ENCODE measurements around the gene B3GALNT2. TPM values are rescaled to one million over a fixed set of nuclear protein-coding genes. Genes with fewer than 3 reads are reported as not detected.

The B3GALNT2 gene
- total RNA-seq, 2 experiments from 2014 or later = 10.6 to 10.7 TPM

GRCh38 chr1:235425357-235425756 lies 78.9 kb downstream of the B3GALNT2 start:
- peaks cover 3% of the 10 kb centered on the region for H3K36me3 Mint-ChIP-seq
- no peak for DNase-seq
- H3K4me1 Mint-ChIP-seq = peaks cover 23% of the 10 kb centered on the region
- no peaks in the 10 kb centered on the region for H3K27me3 Mint-ChIP-seq
- no peak for ATAC-seq (ENCODE audit: low read depth)
- H3K27ac Mint-ChIP-seq = no peak overlapping the region
- POLR2A ChIA-PET = no interaction called here
- H3K9me3 Mint-ChIP-seq = no peaks in the 10 kb centered on the region
- H3K4me3 Mint-ChIP-seq = no peak overlapping the region

- Mint-ChIP-seq H3K4me1 (peaks cover 23% of the 10 kb centered on the region), H3K4me3 (peak overlapping the region; percentile 15), H3K9me3 (no peaks in the 10 kb centered on the region), H3K36me3 (peaks cover 3% of the 10 kb centered on the region), H3K27me3 (no peaks in the 10 kb centered on the region), H3K27ac (no peak overlapping the region)
- ATAC-seq (ENCODE audit: low read depth) (no peak), DNase-seq (no peak)
- POLR2A ChIA-PET = interaction anchor here (0.6 kb wide), 1 partner anchor 1051 kb away, joined by 4 read pairs; no protein-coding TSS in a partner anchor
These were observed 80.2 kb downstream of the B3GALNT2 start for GRCh38 chr1:235424092-235424491.

- ATAC-seq (ENCODE audit: low read depth) (peak; percentile 90), DNase-seq (peak; percentile 43)
- Mint-ChIP-seq H3K27me3 (no peaks in the 10 kb centered on the region), H3K4me3 (peak overlapping the region; percentile 63), H3K27ac (peak overlapping the region; percentile 73), H3K9me3 (no peaks in the 10 kb centered on the region), H3K4me1 (peaks cover 22% of the 10 kb centered on the region), H3K36me3 (peaks cover 1% of the 10 kb centered on the region)
- POLR2A ChIA-PET = interaction anchor here (0.6 to 1.4 kb wide), 3 partner anchors 82 to 449 kb away, joined by 3 to 7 read pairs (median 5); partner anchors contain the start of genes B3GALNT2 and TOMM20
These were observed 81.0 kb downstream of the B3GALNT2 start for GRCh38 chr1:235423214-235423652.

GRCh38 chr1:235421751-235422150 lies 82.5 kb downstream of the B3GALNT2 start:
- H3K9me3 Mint-ChIP-seq = no peaks in the 10 kb centered on the region
- ATAC-seq (ENCODE audit: low read depth) (no peak), DNase-seq (no peak)
- no peak overlapping the region for H3K27ac Mint-ChIP-seq
- H3K4me1 Mint-ChIP-seq = peaks cover 21% of the 10 kb centered on the region
- no peak overlapping the region for H3K4me3 Mint-ChIP-seq
- POLR2A ChIA-PET = no interaction called here
- no peaks in the 10 kb centered on the region for H3K27me3 Mint-ChIP-seq
- peaks cover 1% of the 10 kb centered on the region for H3K36me3 Mint-ChIP-seq

GRCh38 chr1:235417086-235417697 lies 87.1 kb downstream of the B3GALNT2 start:
- peaks cover 5% of the 10 kb centered on the region for H3K36me3 Mint-ChIP-seq
- H3K4me1 Mint-ChIP-seq = peaks cover 5% of the 10 kb centered on the region
- H3K9me3 Mint-ChIP-seq = no peaks in the 10 kb centered on the region
- H3K27me3 Mint-ChIP-seq = no peaks in the 10 kb centered on the region
- POLR2A ChIA-PET = interaction anchor here (1.5 kb wide), 1 partner anchor 256 kb away, joined by 4 read pairs; the partner anchor contains the start of gene RBM34
- ATAC-seq (ENCODE audit: low read depth) (peak; percentile 50), DNase-seq (peak; percentile 37)
- H3K4me3 Mint-ChIP-seq = no peak overlapping the region
- no peak overlapping the region for H3K27ac Mint-ChIP-seq

GRCh38 chr1:235416662-235417049 lies 87.6 kb downstream of the B3GALNT2 start:
- H3K4me3 Mint-ChIP-seq = no peak overlapping the region
- H3K9me3 Mint-ChIP-seq = no peaks in the 10 kb centered on the region
- H3K27ac Mint-ChIP-seq = no peak overlapping the region
- no peak for ATAC-seq (ENCODE audit: low read depth)
- POLR2A ChIA-PET = interaction anchor here (1.5 kb wide), 1 partner anchor 256 kb away, joined by 4 read pairs; the partner anchor contains the start of gene RBM34
- no peak for DNase-seq
- peaks cover under 1% of the 10 kb centered on the region for H3K4me1 Mint-ChIP-seq
- H3K36me3 Mint-ChIP-seq = peaks cover 4% of the 10 kb centered on the region
- H3K27me3 Mint-ChIP-seq = no peaks in the 10 kb centered on the region

- peaks cover 3% of the 10 kb centered on the region for H3K36me3 Mint-ChIP-seq
- no peak overlapping the region for H3K4me3 Mint-ChIP-seq
- no peaks in the 10 kb centered on the region for H3K27me3 Mint-ChIP-seq
- H3K4me1 Mint-ChIP-seq = no peaks in the 10 kb centered on the region
- peak; percentile 47 for DNase-seq
- H3K9me3 Mint-ChIP-seq = no peaks in the 10 kb centered on the region
- H3K27ac Mint-ChIP-seq = no peak overlapping the region
- ATAC-seq (ENCODE audit: low read depth) = peak; percentile 80
- POLR2A ChIA-PET = no interaction called here
These were observed 89.0 kb downstream of the B3GALNT2 start for GRCh38 chr1:235415008-235415904.

- Mint-ChIP-seq H3K4me3 (no peak overlapping the region), H3K27ac (no peak overlapping the region), H3K9me3 (no peaks in the 10 kb centered on the region), H3K4me1 (no peaks in the 10 kb centered on the region), H3K27me3 (no peaks in the 10 kb centered on the region), H3K36me3 (peaks cover 3% of the 10 kb centered on the region)
- ATAC-seq (ENCODE audit: low read depth) (no peak), DNase-seq (no peak)
- POLR2A ChIA-PET = no interaction called here
These were observed 92.5 kb downstream of the B3GALNT2 start for GRCh38 chr1:235411489-235412486.

GRCh38 chr1:235410467-235410866 lies 93.8 kb downstream of the B3GALNT2 start:
- Mint-ChIP-seq H3K4me3 (no peak overlapping the region), H3K36me3 (peaks cover 3% of the 10 kb centered on the region), H3K9me3 (no peaks in the 10 kb centered on the region), H3K27me3 (no peaks in the 10 kb centered on the region), H3K27ac (no peak overlapping the region), H3K4me1 (no peaks in the 10 kb centered on the region)
- DNase-seq (no peak), ATAC-seq (ENCODE audit: low read depth) (no peak)
- POLR2A ChIA-PET = no interaction called here

- no peaks in the 10 kb centered on the region for H3K9me3 Mint-ChIP-seq
- H3K27me3 Mint-ChIP-seq = no peaks in the 10 kb centered on the region
- no peak overlapping the region for H3K4me3 Mint-ChIP-seq
- H3K4me1 Mint-ChIP-seq = no peaks in the 10 kb centered on the region
- POLR2A ChIA-PET = no interaction called here
- H3K36me3 Mint-ChIP-seq = peaks cover 1% of the 10 kb centered on the region
- DNase-seq (no peak), ATAC-seq (ENCODE audit: low read depth) (no peak)
- H3K27ac Mint-ChIP-seq = no peak overlapping the region
These were observed 95.0 kb downstream of the B3GALNT2 start for GRCh38 chr1:235409042-235409820.

- DNase-seq (no peak), ATAC-seq (ENCODE audit: low read depth) (no peak)
- Mint-ChIP-seq H3K4me1 (no peaks in the 10 kb centered on the region), H3K27ac (no peak overlapping the region), H3K36me3 (peaks cover 2% of the 10 kb centered on the region), H3K27me3 (no peaks in the 10 kb centered on the region), H3K4me3 (no peak overlapping the region), H3K9me3 (no peaks in the 10 kb centered on the region)
- POLR2A ChIA-PET = interaction anchor here (0.5 kb wide), 1 partner anchor 278 kb away, joined by 4 read pairs; no protein-coding TSS in a partner anchor
These were observed 95.7 kb downstream of the B3GALNT2 start for GRCh38 chr1:235408503-235408960.

- peaks cover 4% of the 10 kb centered on the region for H3K36me3 Mint-ChIP-seq
- no peak overlapping the region for H3K4me3 Mint-ChIP-seq
- H3K27ac Mint-ChIP-seq = no peak overlapping the region
These were observed 96.8 kb downstream of the B3GALNT2 start for GRCh38 chr1:235407419-235407818.

More at GRCh38 chr1:235407419-235407818, 96.8 kb downstream of the B3GALNT2 start:
- POLR2A ChIA-PET = no interaction called here
- DNase-seq (no peak), ATAC-seq (ENCODE audit: low read depth) (no peak)
- Mint-ChIP-seq H3K9me3 (no peaks in the 10 kb centered on the region), H3K27me3 (no peaks in the 10 kb centered on the region), H3K4me1 (no peaks in the 10 kb centered on the region)
